Esophagus muscularis mucosa (tissue), 4 donors: ENCODE data around the gene BAIAP2L1. TPM values are rescaled to one million over a fixed set of nuclear protein-coding genes. Genes with fewer than 3 reads are reported as not detected.

ENCODE experiments used
- DNase-seq: peaks from one replicate; pipeline ENCODE4 v3.0.0-alpha.2; 2017; ENCODE audit errors: extremely low spot score
- H3K27ac ChIP-seq, 4 donors: fragments of 200-600 bp; sonication (generic); replicated peaks in 1 of 4; 1 replicate in 3 of 4; 2 replicates in 1 of 4; pipeline ENCODE4 v1.5.1; 2016 to 2019; ENCODE audit warnings: mild to moderate bottlenecking in 1 of 4
- H3K27me3 ChIP-seq, 4 donors: fragments of 200-600 bp; sonication (generic); one replicate each; pipeline versions ENCODE4 v1.5.1 to v1.6.0; 2016 to 2019
- H3K36me3 ChIP-seq, 4 donors: fragments of 200-600 bp; sonication (generic); one replicate each; pipeline ENCODE4 v1.5.1; 2016 to 2019
- H3K4me1 ChIP-seq, 4 donors: fragments of 200-600 bp; sonication (generic); one replicate each; pipeline ENCODE4 v1.5.1; 2016 to 2019
- H3K4me3 ChIP-seq, 4 donors: fragments of 200-600 bp; sonication (generic); 1 replicate in 2 of 4; 2 replicates in 2 of 4; pipeline ENCODE4 v1.5.1; 2016 to 2019; ENCODE audit warnings: mild to moderate bottlenecking in 4 of 4, moderate library complexity in 1 of 4
- H3K9me3 ChIP-seq, 4 donors: fragments of 200-600 bp; sonication (generic); 1 replicate in 3 of 4; 2 replicates in 1 of 4; pipeline ENCODE4 v1.5.1; 2016 to 2019
- EP300 ChIP-seq: sonication (generic); formaldehyde crosslinking; IDR thresholded peaks from one replicate; pipeline ENCODE4 v1.6.1; 2017; ENCODE audit warnings: antibody characterized with exemption
- POLR2A ChIP-seq: fragments of 450-650 bp; IDR thresholded peaks from one replicate; pipeline ENCODE4 v1.6.1; 2017; ENCODE audit warnings: antibody characterized with exemption, moderate library complexity, mild to moderate bottlenecking, low read depth
- POLR2AphosphoS5 ChIP-seq, 2 donors: sonication (generic); formaldehyde crosslinking; IDR thresholded peaks; one replicate each; pipeline ENCODE4 v1.6.1; 2017; ENCODE audit warnings: antibody characterized with exemption in 2 of 2
- WGBS: methylation state at CpG from one replicate; pipeline ENCODE4 v1.1.5; 2018; 5-methylcytosine and 5-hydroxymethylcytosine counted together
- intact Hi-C: fragments of 100-400 bp; cut with DNase I; formaldehyde crosslinking; loops from one replicate; pipeline ENCODE4 v1.15.1; 2023
- total RNA-seq, 4 donors: library from RNA; depleted of rRNA; stranded (reverse); fragments of >200 nt; gene quantifications; one replicate each; pipeline versions ENCODE4 v1.1.0 to v1.2.1, GENCODE V29; 2016
- TF ChIP-seq, protein P1 (sequence below), 3 experiments: fragments of 200-600 bp in 2 of 3; fragments of 450-650 bp in 1 of 3; sonication (generic) in 2 of 3; IDR thresholded peaks; one replicate each; pipeline ENCODE4 v1.5.1; 2017 to 2019; ENCODE audit warnings: antibody characterized with exemption in 3 of 3, mild to moderate bottlenecking in 2 of 3, moderate library complexity in 1 of 3

The BAIAP2L1 gene
- total RNA-seq, 4 donors from 2014 or later, result 0.84 to 2.5 (median 1.6) TPM

DNA sequence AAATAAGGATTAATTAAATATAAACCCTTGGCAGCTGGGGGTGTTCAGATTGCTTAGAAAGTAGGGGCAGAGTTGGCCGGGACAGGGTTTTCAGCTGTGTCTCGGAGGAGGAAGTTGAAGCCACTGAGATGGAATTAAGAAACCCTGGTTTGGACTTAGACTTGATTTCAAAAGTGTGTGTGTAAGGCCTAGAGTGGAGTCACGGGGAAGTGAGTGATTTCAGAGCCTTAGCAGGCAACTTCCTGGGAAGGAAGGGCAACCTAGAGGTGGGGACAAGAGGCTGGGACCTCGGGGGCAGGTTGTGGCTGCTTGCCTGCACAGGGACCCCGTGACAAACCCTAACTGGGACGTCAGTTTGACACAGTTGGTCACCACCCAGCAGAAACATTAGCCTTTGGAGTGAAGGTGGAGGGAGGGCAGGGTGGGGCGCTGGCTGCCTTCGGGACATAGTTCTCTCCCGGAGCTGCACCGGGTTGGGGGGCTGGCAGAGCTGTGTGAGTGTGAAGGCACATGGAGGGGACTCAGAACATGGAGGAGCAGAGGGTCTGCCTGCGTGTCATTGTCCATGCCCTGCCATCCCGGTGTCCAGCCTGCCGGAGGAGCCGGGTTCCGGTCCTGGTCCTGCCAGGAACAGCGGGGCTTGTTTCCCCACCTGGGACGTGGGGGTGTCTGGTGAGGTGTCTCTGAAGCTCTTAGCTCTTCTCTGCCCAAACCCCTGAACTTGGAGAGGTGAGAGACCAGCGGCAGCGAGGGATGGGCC, 117.6 kb downstream of the BAIAP2L1 start:
- no peaks in the 10 kb centered on the region for H3K9me3 ChIP-seq
- no peaks in the 10 kb centered on the region for H3K27me3 ChIP-seq
- peaks cover 0 to 18% (median 7%) of the 10 kb centered on the region in 4 donors for H3K36me3 ChIP-seq
- no peak for DNase-seq
- H3K4me3 ChIP-seq, result peak overlapping the region; percentile 87 to 100 (median 100)
- TF ChIP-seq POLR2A (peak; percentile 47), POLR2AphosphoS5 (IDR thresholded peaks at IDR 0.05) (peak; percentile 64 to 76), EP300 (no peak)
- TF ChIP-seq, protein P1, sequence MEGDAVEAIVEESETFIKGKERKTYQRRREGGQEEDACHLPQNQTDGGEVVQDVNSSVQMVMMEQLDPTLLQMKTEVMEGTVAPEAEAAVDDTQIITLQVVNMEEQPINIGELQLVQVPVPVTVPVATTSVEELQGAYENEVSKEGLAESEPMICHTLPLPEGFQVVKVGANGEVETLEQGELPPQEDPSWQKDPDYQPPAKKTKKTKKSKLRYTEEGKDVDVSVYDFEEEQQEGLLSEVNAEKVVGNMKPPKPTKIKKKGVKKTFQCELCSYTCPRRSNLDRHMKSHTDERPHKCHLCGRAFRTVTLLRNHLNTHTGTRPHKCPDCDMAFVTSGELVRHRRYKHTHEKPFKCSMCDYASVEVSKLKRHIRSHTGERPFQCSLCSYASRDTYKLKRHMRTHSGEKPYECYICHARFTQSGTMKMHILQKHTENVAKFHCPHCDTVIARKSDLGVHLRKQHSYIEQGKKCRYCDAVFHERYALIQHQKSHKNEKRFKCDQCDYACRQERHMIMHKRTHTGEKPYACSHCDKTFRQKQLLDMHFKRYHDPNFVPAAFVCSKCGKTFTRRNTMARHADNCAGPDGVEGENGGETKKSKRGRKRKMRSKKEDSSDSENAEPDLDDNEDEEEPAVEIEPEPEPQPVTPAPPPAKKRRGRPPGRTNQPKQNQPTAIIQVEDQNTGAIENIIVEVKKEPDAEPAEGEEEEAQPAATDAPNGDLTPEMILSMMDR (IDR thresholded peaks at IDR 0.05), result no peak
- intact Hi-C loops, result loop anchor here (5.0 kb wide), 1 partner anchor 36 kb away; no protein-coding TSS in a partner anchor
- 30% methylated on average over 10 of the region's 19 CpGs for WGBS
- peak overlapping the region; percentile 93 to 97 (median 96) for H3K27ac ChIP-seq
- peaks cover 62 to 72% (median 71%) of the 10 kb centered on the region in 4 donors for H3K4me1 ChIP-seq

GRCh38 chr7:98282703-98283102, 118.2 kb downstream of the BAIAP2L1 start:
- no peak for DNase-seq
- H3K9me3 ChIP-seq, result no peaks in the 10 kb centered on the region
- peak overlapping the region; percentile 87 to 100 (median 100) for H3K4me3 ChIP-seq
- peak overlapping the region; percentile 93 to 97 (median 96) for H3K27ac ChIP-seq
- WGBS, result 32% methylated on average over 13 of the region's 16 CpGs
- peaks cover 56 to 66% (median 65%) of the 10 kb centered on the region in 4 donors for H3K4me1 ChIP-seq
- no peaks in the 10 kb centered on the region for H3K27me3 ChIP-seq
- peaks cover 0 to 12% (median 2%) of the 10 kb centered on the region in 4 donors for H3K36me3 ChIP-seq
- TF ChIP-seq, protein P1 (IDR thresholded peaks at IDR 0.05), result no peak
- intact Hi-C loops, result loop anchor here (5.0 kb wide), 1 partner anchor 35 kb away; no protein-coding TSS in a partner anchor

GRCh38 chr7:98281757-98282606, 118.9 kb downstream of the BAIAP2L1 start:
- H3K9me3 ChIP-seq, result no peaks in the 10 kb centered on the region
- H3K27me3 ChIP-seq, result no peaks in the 10 kb centered on the region
- WGBS, result 0% methylated on average over 4 of the region's 77 CpGs
- H3K4me1 ChIP-seq, result peaks cover 49 to 60% (median 60%) of the 10 kb centered on the region in 4 donors
- intact Hi-C loops, result loop anchor here (5.0 kb wide), 1 partner anchor 35 kb away; no protein-coding TSS in a partner anchor
- no peak for DNase-seq
- TF ChIP-seq POLR2AphosphoS5 (IDR thresholded peaks at IDR 0.05), result peak in 1 of 2 donors; percentile 14
- TF ChIP-seq EP300, result no peak
- H3K36me3 ChIP-seq, result peaks cover 0 to 7% (median 0%) of the 10 kb centered on the region in 4 donors
- H3K27ac ChIP-seq, result peak overlapping the region; percentile 93 to 97 (median 96)
- peak overlapping the region; percentile 87 to 100 (median 100) for H3K4me3 ChIP-seq

DNA sequence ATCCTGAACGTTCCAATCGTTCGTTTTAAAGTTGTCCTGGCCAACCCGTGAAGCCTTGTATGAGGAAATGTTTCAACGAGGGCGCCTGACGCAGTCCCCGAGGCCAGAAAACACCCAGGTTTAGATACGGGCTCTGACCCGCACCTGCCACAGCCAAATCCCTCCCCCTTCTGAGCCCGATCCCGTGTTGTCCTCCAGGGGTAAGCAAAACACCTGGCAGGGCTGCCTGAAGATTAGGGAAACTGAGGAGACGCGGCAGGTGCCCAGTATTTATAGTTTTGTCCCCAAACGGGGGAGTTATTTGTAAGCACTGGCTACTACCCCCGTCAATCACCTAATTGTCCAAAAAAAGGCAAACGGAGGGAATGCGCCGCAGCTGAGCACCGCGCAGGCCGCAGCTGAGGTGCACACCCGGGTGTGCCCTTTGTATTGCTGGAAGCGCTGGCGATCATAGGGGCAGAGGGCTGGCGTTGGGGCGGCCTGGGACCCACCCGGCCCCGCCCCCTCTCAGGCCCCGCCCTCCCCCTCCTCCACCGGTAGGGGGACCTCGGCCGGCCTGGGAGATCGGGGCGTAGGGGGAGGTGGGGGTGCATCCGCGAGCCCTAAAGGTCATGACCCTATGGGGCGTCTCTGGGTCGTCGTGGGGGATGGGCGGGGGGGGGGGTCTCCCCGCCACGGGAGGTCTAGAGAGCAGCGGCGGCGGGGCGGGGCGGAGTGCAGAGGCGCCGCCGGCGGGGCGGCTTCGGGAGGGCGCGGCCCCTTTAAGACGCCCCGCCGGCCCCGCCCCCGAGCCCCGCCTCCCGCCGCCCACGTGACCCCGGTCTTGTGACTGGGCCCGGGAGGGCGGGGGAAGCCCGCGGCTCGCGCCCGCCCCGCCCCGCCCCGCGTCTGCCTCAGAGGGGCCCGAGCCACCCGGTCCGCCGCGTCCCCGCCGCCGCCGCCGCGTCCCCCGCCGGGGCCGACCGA, 119.8 kb downstream of the BAIAP2L1 start, which contains the start of gene BRI3:
BRI3 (plus strand) TSS at position 896 of the 966 bp plus-strand sequence. CDS start 110 bp downstream, outside the sequence.
- DNase-seq, result peak; percentile 99
- Histone ChIP-seq H3K4me3 (peak within 1 kb of the TSS; percentile 87 to 100 (median 100)), H3K9me3 (no peaks in the 10 kb centered on the region), H3K36me3 (peaks cover 0 to 7% (median 0%) of the 10 kb centered on the region in 4 donors), H3K4me1 (peaks cover 47 to 60% (median 59%) of the 10 kb centered on the region in 4 donors), H3K27ac (peak within 1 kb of the TSS; percentile 93 to 97 (median 96)), H3K27me3 (no peaks in the 10 kb centered on the region)
- intact Hi-C loops, result loop anchor here (5.0 kb wide), 1 partner anchor 34 kb away; no protein-coding TSS in a partner anchor
- TF ChIP-seq, protein P1 (IDR thresholded peaks at IDR 0.05), result no peak
- peak; percentile 83 for TF ChIP-seq POLR2A
- TF ChIP-seq POLR2AphosphoS5 (IDR thresholded peaks at IDR 0.05), result peak; percentile 66 to 95
- 1% methylated on average over 15 of the region's 92 CpGs for WGBS
